NCI-H82 (cell line): Measurements from ENCODE around the gene STX7.
"Not testable (repeated sequence)": the region's sequence is repeated elsewhere in the genome, so short reads cannot be mapped to it uniquely, and the experiment has no call there.

Source experiments
- DNase-seq: peaks from one replicate; lab custom pipeline; 2025; lab: John Stamatoyannopoulos, UW

The STX7 gene, protein sequence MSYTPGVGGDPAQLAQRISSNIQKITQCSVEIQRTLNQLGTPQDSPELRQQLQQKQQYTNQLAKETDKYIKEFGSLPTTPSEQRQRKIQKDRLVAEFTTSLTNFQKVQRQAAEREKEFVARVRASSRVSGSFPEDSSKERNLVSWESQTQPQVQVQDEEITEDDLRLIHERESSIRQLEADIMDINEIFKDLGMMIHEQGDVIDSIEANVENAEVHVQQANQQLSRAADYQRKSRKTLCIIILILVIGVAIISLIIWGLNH

DNA sequence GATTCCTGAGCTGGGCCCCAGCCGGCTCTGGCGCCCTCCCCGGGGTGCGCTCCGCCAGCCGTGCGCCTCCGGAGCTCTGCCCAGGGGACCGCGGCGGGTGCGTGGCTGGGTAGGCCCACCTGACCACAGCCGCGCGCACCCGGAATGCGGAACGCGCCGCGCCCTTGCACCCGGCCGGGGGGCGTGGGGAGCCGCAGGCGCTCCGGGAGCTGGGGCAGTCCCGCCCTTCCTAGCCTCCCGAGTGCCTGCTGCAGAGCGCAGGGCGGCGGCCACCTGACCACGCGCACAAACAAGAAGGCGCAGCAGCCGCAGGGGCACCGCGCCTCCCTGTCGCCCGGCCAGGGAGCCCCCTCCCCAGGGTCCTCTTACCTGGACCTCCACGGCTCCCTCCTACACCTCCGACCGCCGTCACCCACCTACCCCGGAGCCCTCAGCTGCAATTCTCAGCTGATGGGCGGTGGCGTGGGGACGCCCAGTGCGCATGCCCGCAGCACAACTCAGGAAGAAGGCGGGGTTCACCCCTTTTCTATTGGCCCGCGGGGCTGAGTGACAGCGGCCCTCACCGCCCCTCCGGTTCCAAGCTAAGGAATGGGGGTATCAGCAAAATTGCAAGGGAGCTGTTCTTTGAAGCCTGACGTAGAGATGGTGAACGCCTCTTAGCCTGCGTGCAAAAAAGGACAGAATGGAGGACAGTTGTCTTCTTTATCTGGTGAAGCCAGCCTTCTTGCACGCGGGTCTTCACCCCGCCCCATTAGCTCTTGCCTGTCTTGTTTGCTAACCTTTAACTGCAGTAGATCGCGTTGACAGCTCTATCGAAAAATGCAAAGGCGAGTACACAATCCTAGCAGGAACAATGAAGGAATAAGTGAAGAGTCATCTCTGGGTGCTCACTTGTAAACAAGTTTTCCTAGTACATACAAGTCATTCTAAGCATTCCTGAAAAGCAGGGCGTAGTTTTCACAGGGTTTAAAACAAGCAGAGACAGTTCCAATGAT lies at the start of gene STX7:
TSS of gene STX7 (minus strand) at position 479 of the 995 bp plus-strand sequence. CDS start 9,586 bp downstream, outside the sequence.
- DNase-seq: peak; percentile 93

DNA sequence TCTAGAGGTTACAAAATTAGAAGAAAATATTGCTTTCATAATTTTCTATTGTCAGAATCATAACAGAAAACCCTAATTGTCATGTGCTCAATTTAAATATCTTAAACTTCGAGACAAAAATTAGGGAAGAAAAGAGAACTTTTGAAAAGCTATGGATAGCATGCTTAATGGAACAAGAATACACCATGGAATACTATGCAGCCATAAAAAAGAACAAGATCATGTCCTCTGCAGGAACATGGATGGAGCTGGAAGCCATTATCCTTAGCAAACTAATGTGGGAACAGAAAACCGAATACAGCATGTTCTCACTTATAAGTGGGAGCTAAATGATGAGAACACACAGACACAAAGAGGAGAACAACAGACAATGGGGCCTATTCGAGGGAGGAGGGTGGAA lies 47.2 kb upstream of the STX7 start:
- DNase-seq: not testable (repeated sequence)

DNA sequence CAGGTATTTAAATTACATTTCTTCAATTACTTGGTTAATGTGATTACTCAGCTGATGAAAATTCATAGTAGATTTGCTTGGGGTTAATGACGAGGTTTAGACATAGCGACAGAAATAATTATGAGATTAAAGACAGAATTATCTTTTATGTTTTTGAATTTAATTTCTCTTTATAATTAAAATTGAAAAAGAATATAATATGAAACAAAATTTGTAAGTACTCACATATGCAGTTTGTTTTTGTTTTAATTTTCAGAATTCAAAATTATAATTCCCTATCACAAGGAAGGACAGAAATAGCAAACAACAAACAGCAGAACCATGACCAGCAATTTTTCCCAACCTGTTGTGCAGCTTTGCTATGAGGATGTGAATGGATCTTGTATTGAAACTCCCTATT lies 39.5 kb upstream of the STX7 start, which contains the start of gene TAAR8:
TSS of gene TAAR8 (plus strand) at position 301 of the 400 bp plus-strand sequence. CDS start at position 322, 21 bp downstream.
- no peak for DNase-seq

DNA sequence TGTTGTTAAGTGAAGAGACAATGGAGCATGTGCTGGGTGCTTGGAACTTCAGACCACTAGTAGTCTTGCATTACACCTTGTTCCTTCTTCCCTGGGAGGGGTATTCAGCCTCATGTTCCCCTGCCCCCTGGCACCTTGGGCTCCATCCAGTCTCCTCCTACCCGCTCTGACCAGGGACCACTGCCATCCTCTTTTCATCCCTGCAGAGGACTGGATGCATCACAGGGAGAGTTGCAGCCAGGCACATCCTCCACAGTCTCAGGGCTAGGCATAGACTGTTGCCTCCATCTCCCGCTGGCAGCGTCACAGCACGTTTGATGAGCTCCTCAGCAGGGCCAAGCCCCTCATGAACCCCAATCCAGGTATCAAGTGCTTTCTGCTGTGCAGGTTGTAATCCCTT lies 38.3 kb upstream of the STX7 start:
- no peak for DNase-seq

DNA sequence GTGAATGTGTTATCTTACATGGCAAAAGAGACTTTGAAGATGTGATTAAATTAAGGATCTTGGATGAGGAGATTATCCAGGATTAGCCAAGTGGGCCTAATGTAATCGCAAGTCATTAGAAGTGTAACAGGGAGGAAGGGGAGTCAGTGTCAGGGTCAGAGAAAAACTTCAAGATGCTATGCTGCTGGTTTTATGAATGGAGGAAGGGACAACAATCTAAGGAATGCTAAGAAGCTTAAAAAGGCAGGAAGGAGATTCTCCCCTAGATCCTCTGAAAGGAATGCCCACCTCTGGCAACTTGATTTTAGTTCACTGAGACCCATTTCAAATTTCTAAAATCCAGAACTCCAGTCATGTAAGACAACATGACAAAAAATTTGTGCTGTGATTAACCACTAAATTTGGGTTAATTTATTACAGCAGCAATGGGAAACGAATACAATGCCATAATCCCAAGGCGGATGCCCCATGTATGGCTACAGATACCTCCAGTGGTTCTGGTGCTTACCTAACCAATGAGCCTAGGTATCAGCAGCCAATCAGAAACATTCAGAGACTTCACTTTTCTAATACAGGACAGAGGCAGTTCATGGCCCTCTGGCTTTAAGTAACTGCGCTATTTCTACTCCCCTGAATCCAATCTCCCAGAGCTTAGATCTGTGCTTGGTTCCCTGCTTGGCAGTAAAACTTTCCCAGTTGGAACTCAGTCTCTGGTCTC lies 36.0 kb upstream of the STX7 start:
- DNase-seq: peak; percentile 81

DNA sequence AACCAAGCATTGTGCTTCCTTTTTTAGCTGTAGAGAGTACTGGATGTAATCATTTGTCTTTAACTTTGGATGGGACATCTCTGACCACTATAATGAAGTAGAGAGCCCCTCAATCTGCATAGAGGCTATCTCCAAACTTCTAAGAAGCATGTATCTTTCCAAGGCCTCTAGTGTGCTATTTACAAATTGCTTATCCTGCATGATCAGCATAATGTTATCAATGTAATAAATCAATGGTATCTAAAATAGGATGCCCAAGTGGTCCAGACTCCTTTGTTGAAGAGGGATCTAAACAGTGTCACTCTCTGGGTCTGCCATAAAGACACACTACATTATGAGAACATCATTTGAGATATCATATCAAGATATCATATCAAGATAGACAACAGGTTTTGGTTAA lies 31.9 kb upstream of the STX7 start:
- DNase-seq: no peak

DNA sequence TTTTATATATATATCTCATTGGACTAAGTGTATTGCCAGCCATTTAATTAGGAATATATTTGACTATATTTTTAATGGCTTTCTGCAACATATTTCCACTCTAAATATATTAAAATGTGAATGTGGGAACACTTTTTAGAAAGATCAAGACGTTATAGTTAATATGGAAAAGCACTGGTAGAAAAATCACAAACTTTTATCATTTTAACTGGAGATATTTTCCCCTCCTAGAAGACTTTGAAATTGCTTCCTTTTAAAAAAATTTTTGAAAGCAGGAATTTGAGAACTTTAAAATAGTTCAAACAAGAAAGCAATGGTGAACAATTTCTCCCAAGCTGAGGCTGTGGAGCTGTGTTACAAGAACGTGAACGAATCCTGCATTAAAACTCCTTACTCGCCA lies 25.1 kb upstream of the STX7 start, which contains the start of gene TAAR9:
TSS of gene TAAR9 (plus strand) at position 301 of the 400 bp plus-strand sequence. CDS start at position 314, 13 bp downstream.
- no peak for DNase-seq

DNA sequence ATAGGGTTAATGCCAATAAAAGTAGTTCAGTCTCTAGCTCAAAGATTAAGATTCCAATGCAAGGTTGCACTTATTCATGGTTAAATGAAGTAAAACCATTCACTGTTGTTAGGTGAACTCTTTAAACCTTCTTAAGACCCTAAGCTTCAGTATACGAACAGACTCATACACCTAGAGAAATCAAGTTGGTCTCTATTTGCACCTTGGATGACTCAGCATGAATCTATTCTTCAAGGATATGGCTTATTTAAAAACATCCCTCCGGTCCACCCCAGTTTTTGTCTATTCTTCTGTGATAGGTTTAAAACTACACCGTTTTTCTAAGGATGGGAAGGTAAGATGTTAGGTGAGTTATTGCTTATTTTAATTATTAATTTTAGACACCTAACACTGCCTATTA lies 24.2 kb upstream of the STX7 start:
- no peak for DNase-seq

DNA sequence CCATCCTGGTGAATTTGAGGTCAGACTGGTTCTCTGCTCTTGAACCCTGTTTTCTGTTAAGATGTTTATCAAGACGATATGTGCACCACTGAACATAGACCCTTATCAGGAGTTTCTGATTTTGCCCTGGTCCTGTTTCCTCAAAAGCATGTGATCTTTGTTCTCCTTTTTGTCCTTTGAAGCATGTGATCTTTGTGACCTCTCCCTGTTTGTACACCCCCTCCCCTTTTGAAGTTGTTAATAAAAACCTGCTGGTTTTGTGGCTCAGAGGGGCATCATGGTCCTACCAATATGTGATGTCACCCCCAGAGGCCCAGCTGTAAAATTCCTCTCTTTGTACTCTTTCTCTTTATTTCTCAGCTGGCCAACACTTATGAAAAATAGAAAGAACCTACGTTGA lies 21.6 kb upstream of the STX7 start:
- not testable (repeated sequence) for DNase-seq

DNA sequence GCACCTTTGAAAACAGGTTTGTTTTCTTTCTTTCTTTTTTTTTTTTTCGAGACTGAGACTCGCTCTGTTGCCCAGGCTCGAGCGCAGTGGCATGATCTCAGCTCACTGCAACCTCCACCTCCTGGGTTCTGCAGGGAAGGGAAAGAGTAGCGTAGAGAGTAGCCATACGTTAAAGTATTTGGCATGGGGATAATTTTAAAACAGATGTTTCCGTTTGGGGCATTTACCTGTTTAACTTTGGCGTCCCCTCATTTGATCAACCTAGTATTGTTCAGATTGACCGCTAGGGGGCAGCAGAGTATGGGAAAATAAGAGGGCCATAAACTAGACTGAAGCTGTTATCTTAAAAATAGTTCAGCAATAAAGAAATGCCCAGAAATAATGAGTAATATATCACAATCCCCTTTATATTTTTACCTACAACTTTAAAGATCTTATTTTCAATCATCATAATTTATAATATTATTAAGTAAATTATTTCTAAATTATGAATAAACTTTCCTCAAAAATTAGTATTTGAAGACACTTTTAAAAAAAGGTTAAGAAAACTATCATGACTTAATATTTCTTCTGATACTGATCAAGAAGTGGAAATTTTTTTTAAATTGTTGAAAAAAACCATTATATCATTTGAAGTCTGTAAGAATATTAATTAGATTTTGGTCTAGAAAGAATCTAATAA lies 17.5 kb upstream of the STX7 start:
- peak; percentile 84 for DNase-seq

DNA sequence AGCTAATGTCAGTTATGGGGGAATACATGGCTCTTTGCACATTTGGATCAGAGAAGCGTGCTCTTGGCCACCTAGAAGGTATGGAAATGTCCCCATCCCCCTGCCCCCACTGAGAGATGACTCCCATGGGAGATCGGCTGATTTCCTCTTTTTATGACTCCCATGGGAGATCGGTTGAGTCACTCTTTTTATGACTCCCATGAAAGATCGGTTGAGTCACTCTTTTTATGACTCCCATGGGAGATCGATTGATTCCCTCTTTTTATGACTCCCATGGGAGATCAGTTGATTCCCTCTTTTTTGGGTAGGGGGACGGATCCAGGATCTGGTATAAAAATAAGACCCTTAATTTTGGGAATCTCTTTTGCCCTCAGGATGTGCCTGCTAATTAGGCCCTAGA lies 14.9 kb upstream of the STX7 start:
- DNase-seq: peak; percentile 10

DNA sequence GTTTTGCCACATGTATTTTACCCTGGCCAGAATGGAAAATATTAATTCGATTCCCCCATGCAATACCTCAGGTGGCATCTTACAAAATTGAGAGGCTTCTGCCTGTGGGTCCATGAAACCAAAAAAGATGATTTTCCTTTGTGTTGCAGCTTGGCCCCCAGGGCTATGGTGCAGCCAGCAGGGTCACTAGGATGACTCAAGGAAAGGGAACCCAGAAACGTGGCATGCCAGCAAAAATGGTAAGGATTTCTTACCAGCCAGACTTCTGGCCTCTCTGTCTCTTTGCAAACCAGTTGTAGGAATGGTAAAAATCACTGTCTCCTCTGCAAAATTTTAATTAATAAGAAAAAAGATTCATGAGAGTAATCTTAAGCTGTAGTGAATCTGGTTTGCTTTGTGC lies 13.5 kb upstream of the STX7 start:
- no peak for DNase-seq

DNA sequence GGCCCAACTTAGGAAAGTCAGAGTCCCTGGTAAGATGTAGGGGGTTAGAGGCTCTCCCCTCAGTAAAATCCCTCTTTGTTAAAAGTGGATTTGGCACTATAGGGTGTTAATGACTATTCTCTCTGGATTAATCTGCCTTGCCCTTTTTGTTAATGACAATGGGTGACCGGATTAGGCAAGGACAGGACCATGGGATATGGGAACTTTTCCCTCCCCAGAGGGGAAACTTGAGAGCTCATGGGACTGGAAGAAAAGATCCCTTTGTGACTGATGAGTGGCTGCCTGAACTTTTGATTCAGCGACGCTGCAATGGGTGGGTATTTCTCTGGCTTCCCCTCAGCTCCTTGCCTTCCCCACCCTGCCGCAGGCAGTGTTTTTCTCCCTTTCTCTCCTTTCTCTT lies 12.9 kb upstream of the STX7 start:
- peak; percentile 37 for DNase-seq

DNA sequence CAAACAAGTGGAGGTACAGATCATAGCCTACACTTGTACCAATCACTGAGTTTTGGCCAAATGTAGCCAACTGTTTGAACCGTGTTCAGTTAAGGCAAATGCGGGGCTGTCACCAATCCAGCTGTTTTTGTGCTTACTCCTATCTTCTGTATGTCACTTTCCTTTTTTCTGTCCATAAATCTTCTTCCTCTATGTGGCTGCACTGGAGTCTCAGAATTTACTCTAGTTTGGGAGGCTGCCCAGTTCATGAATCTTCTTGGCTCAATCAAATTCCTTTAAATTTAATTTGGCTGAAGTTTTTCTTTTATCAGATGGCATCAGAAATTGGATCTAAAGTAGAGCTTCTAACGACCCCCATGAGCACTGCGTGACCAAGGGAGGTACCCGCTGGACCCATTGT lies 11.7 kb upstream of the STX7 start:
- DNase-seq: no peak

DNA sequence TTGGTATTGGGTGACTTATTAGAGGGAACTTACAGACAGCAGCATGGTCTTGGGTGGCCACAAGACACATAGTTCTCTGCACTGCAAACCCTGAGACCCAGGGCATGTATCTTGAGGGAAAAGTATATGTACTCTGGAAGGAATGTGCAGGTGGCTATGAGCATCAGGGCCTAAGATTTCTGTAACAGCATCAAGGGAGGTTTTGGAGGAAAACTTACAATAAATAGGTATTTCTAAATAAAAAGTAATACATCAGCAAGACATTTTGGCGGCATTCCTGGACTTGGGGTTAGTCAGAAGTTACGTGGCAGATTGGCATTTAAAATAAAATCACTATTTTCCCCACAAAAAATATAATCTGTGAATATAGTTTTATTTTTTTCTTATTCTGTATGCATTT lies 8.0 kb upstream of the STX7 start:
- DNase-seq: no peak

DNA sequence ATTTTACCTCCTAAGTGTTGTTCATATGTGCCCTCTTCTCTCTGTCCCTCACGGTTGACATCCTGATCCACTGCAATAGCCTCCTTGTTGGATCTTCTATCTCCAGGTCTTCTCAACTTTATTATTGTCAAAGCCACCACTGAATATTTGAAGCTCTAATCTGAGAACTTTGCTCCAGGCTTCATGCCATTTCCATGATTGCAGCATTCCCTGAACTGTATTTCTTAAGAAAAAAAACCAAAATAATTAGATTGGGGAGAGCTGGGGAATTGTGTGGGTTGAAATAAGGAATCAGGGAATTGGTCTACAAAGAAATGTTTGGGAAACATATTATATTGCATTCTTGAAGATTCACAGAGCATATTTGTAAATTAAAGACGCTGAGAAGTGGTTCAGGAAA lies 2.5 kb upstream of the STX7 start:
- DNase-seq: no peak

DNA sequence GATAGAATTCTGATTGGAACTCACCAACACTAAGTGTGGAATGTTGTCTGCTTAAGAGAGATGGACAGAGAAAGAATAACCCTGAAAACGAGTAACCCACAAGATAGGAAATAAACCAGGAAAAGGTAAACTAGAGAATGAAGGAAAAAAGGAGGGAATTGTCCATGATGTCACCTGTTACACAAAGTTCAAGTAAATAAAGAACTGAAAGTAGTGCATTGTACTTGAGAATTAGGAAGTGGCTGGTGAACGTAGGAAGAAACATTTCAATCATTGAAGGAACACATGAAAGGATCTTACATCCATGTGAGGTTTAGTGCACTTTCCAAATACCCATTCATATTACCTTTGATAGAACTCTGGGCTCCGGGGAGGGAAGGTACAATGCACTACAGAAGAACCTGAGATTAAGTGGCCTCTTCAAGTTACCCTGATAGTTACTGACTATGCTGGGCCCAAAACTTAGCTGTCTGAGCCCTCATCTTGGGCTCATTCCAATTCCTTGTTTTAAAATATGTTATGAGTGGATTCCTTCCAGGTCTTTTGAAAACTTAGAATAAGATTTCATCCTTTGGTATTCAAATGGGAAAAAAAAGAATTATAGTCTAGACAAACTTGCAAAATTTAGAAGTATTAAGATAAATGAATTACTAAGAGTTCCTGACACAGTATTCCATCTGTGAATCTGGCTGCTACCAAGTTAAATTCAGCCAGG lies 1.1 kb upstream of the STX7 start:
- DNase-seq: no peak

DNA sequence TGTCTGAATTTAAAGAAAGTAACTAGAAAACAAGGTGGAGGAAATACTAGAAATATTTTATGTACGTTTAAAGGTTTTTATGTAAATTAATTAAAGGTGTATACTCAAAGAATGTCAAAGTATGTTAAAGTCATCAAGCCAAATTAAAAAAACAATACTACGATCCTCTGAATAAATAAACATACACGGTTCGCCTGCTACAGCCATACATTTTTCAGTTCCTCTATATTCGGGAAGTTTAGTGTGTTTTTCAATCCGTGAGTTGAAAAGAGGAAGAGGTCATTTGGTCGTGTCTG lies 626 bp downstream of the STX7 start:
- no peak for DNase-seq

DNA sequence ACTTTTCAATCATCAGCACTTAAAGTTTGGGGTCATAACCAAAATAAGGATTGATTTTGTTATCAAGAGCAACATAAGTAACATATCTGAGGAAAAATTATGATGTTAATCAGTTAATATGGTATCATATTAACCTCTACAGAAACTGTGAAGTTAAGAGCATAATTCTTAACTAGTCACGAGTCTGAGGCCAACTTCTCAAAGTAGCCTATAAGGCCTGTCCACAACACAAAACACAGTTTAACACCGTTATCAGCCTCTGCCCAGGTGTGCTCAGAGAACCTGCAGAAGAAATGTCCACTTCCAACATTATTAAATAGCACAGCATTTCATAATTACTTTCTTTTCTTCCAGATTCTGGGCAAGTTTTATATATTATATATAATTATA lies 1.1 kb downstream of the STX7 start:
- DNase-seq: no peak

DNA sequence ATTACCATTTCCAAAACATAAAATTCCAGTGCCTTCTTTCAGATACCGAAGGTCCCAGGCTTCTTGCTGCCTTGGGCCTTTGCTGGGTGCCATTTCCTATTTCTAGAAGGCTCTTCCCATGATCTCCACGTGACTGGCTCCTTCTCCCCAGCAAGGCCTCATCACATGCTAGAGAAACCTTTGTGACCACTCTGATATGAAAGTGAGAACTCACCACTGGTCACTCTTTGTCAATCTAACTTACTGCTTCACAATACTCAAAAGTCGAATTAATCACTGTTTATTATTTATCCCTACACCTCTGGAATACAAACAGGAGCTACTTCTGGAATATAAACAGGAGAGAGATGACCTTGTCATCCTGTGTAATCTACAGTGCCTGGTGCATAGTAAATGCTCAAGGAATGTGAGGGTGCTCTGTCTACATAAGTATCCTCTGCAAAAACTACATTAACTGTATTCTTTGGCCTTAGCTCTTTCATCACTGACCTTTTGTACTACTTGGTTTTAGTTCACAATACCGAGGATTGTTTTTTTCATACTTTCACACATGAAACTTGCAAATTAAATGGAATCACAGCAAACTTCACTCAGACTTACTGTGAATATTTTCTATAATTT lies 1.6 kb downstream of the STX7 start:
- no peak for DNase-seq
